Endometrium (tissue), 2 donors: Measurements from ENCODE around the gene SLTM.
"Not testable (repeated sequence)": the region's sequence is repeated elsewhere in the genome, so short reads cannot be mapped to it uniquely, and the experiment has no call there.

Experiments
- FAIRE-seq: peaks from 2 replicates; lab custom pipeline; 2012; peaks lifted over from hg19 to GRCh38; lab: Jason Lieb, UNC
- donor health status: control.
- donor health status: control.

SLTM gene

GRCh38 chr15:58875343-58875742, 58.1 kb downstream of the SLTM start:
- no peak for FAIRE-seq

GRCh38 chr15:58873267-58873666, 60.2 kb downstream of the SLTM start:
- FAIRE-seq = no peak

GRCh38 chr15:58870451-58870850, 63.0 kb downstream of the SLTM start:
- FAIRE-seq = no peak

- FAIRE-seq = no peak
These were observed 65.6 kb downstream of the SLTM start for GRCh38 chr15:58867926-58868325.

GRCh38 chr15:58865425-58865880, 68.0 kb downstream of the SLTM start:
- FAIRE-seq = no peak

- no peak for FAIRE-seq
These were observed 68.7 kb downstream of the SLTM start for GRCh38 chr15:58864602-58865424.

- no peak for FAIRE-seq
These were observed 71.2 kb downstream of the SLTM start for GRCh38 chr15:58862326-58862725.

GRCh38 chr15:58856621-58857020, 76.9 kb downstream of the SLTM start:
- FAIRE-seq = not testable (repeated sequence)

- FAIRE-seq = peak; percentile 91
These were observed 77.4 kb downstream of the SLTM start for GRCh38 chr15:58856086-58856485.

- peak; percentile 8 for FAIRE-seq
These were observed 78.9 kb downstream of the SLTM start for GRCh38 chr15:58854593-58854992.

- no peak for FAIRE-seq
These were observed 81.1 kb downstream of the SLTM start for GRCh38 chr15:58852347-58852746.

GRCh38 chr15:58851205-58851604, 82.3 kb downstream of the SLTM start:
- FAIRE-seq = peak; percentile 41

- no peak for FAIRE-seq
These were observed 90.6 kb downstream of the SLTM start for GRCh38 chr15:58842713-58843396.

GRCh38 chr15:58840048-58840447, 93.4 kb downstream of the SLTM start:
- no peak for FAIRE-seq

GRCh38 chr15:58839485-58839884, 94.0 kb downstream of the SLTM start:
- no peak for FAIRE-seq

GRCh38 chr15:58833681-58834426, 99.6 kb downstream of the SLTM start:
- not testable (repeated sequence) for FAIRE-seq

- FAIRE-seq = no peak
These were observed 102.9 kb downstream of the SLTM start for GRCh38 chr15:58830556-58830955.
